T-cell (primary cell): ENCODE results near the gene SLC12A6. TPM values are rescaled to one million over a fixed set of nuclear protein-coding genes. Genes with fewer than 3 reads are reported as not detected.

Experiments
- ATAC-seq, 4 experiments: fragments of 200-7000 bp in 3 of 4; fragments of 150-1000 bp in 1 of 4; cut with Tn5 transposase; replicated peaks in 1 of 4; 1 replicate in 3 of 4; 2 replicates in 1 of 4; pipeline ENCODE4 v1.10.0; 2021; ENCODE audit warnings: moderate library complexity in 3 of 4, mild to moderate bottlenecking in 2 of 4, moderate number of reproducible peaks in 1 of 4
- CTCF ChIA-PET, 2 donors: fragments of 300-600 bp; sonication (Branson Sonifier 250); formaldehyde crosslinking; loops; one replicate each; lab custom pipeline; 2022; ENCODE audit warnings: antibody characterized with exemption in 2 of 2; lab: Charles Lee
- POLR2A ChIA-PET, 2 donors: fragments of 300-600 bp; sonication (Branson Sonifier 250); formaldehyde crosslinking; loops; one replicate each; lab custom pipeline; 2022; ENCODE audit warnings: antibody characterized with exemption in 2 of 2; lab: Charles Lee
- DNase-seq, 35 experiments: peaks; one replicate each; pipeline versions ENCODE4 v3.0.0 to v3.0.0-alpha.2; 2013 to 2023
- H3K27ac ChIP-seq: one replicate; pipeline ENCODE4 v1.5.1; 2013; ENCODE audit warnings: low read length
- H3K27me3 ChIP-seq, 2 experiments: replicated peaks in 1 of 2; 1 replicate in 1 of 2; 2 replicates in 1 of 2; pipeline versions ENCODE4 v1.6.1 to v1.7.0; 2013; ENCODE audit warnings: low read length in 1 of 2, mixed read lengths in 1 of 2; ENCODE audit not compliant: control insufficient read depth in 2 of 2, insufficient read depth in 2 of 2; ENCODE audit errors: extremely low read depth in 1 of 2
- H3K36me3 ChIP-seq, 2 donors: 1 replicate in 1 of 2; 2 replicates in 1 of 2; pipeline versions ENCODE4 v1.6.1 to v1.7.0; 2013; ENCODE audit warnings: low read length in 1 of 2; ENCODE audit not compliant: control insufficient read depth in 2 of 2, insufficient read depth in 1 of 2; ENCODE audit errors: extremely low read depth in 1 of 2
- H3K4me1 ChIP-seq, 2 experiments: 1 replicate in 1 of 2; 2 replicates in 1 of 2; pipeline versions ENCODE4 v1.6.1 to v1.7.0; 2013; ENCODE audit warnings: low read length in 2 of 2, mixed read lengths in 1 of 2; ENCODE audit not compliant: insufficient read depth in 2 of 2, control insufficient read depth in 1 of 2; ENCODE audit errors: extremely low read depth in 1 of 2
- H3K4me3 ChIP-seq, 2 donors: 1 replicate in 1 of 2; 2 replicates in 1 of 2; pipeline versions ENCODE4 v1.5.1 to v1.7.0; 2013; ENCODE audit warnings: mild to moderate bottlenecking in 2 of 2, low read length in 1 of 2, moderate library complexity in 1 of 2; ENCODE audit not compliant: control insufficient read depth in 1 of 2; ENCODE audit errors: extremely low read depth in 1 of 2
- H3K9me3 ChIP-seq: 2 replicates; pipeline ENCODE4 v1.7.0; 2013
- H3K27ac Mint-ChIP-seq, 2 donors: one replicate each; pipeline ENCODE4 v1.8.0; 2020 to 2021; ENCODE audit warnings: mild to moderate bottlenecking in 2 of 2, mixed read lengths in 2 of 2
- H3K27me3 Mint-ChIP-seq, 2 donors: one replicate each; pipeline ENCODE4 v1.8.0; 2021 to 2022; ENCODE audit warnings: mixed read lengths in 2 of 2
- H3K36me3 Mint-ChIP-seq: one replicate; pipeline ENCODE4 v1.8.0; 2021; ENCODE audit warnings: mixed read lengths
- H3K4me1 Mint-ChIP-seq, 3 donors: one replicate each; pipeline ENCODE4 v1.8.0; 2020 to 2022; ENCODE audit warnings: mixed read lengths in 3 of 3, mild to moderate bottlenecking in 1 of 3
- H3K4me3 Mint-ChIP-seq, 3 donors: one replicate each; pipeline ENCODE4 v1.8.0; 2020 to 2022; ENCODE audit warnings: mild to moderate bottlenecking in 3 of 3, mixed read lengths in 3 of 3, moderate library complexity in 3 of 3
- H3K9me3 Mint-ChIP-seq, 3 donors: one replicate each; pipeline ENCODE4 v1.8.0; 2020 to 2022; ENCODE audit warnings: mixed read lengths in 3 of 3
- WGBS: methylation state at CpG from one replicate; pipeline ENCODE4 v1.1.5; 2013; ENCODE audit warnings: missing lambda C conversion rate; ENCODE audit not compliant: insufficient coverage; 5-methylcytosine and 5-hydroxymethylcytosine counted together
- total RNA-seq, 35 experiments: library from RNA in 6 of 35; stranded (reverse) in 6 of 35; fragments of 120-200 nt in 1 of 35; gene quantifications; one replicate each; pipeline versions ENCODE4 v1.2.1 to v1.2.4 and lab custom pipeline; 2013 to 2026

SLC12A6 gene
- total RNA-seq, 5 donors from 2014 or later (not counting 1 experiment from before 2014, with no cell fraction given): 71.2 to 103 (median 77.8) TPM

GRCh38 chr15:34233614-34234013 lies 104.0 kb downstream of the SLC12A6 start:
- H3K27me3 ChIP-seq: no peaks in the 10 kb centered on the region
- peaks cover 9 to 69% of the 10 kb centered on the region in 2 donors for H3K36me3 ChIP-seq
- Mint-ChIP-seq H3K36me3 (peaks cover 41% of the 10 kb centered on the region), H3K9me3 (no peaks in the 10 kb centered on the region), H3K4me1 (peaks cover 0 to 3% (median 0%) of the 10 kb centered on the region in 3 donors), H3K4me3 (no peak overlapping the region), H3K27ac (peak overlapping the region in 1 of 2 donors; percentile 59), H3K27me3 (no peaks in the 10 kb centered on the region)
- DNase-seq: no peak
- ChIA-PET CTCF (interaction anchor here (0.8 to 1.2 kb wide), 4 partner anchors 9 to 134 kb away, joined by 3 to 6 read pairs (median 3); partner anchors contain the start of genes EMC4 (in 1 of the 2), KATNBL1 (in 1 of the 2) and LPCAT4 (in 1 of the 2)), POLR2A (interaction anchor here (0.7 kb wide), 2 partner anchors 172 to 1577 kb away, joined by 3 read pairs; no protein-coding TSS in a partner anchor)
- no peak overlapping the region for H3K4me3 ChIP-seq
- ATAC-seq: no peak
- H3K27ac ChIP-seq: no peak overlapping the region
- H3K4me1 ChIP-seq: no peaks in the 10 kb centered on the region
- whole genome bisulfite sequencing: 93% methylated on average over 2 of the region's 6 CpGs
- H3K9me3 ChIP-seq: no peaks in the 10 kb centered on the region

- H3K36me3 ChIP-seq: peaks cover 12 to 14% of the 10 kb centered on the region in 2 donors
- no peaks in the 10 kb centered on the region for H3K27me3 ChIP-seq
- H3K4me3 Mint-ChIP-seq: peak overlapping the region; percentile 85 to 96 (median 93)
- H3K4me1 Mint-ChIP-seq: peaks cover 25 to 32% (median 30%) of the 10 kb centered on the region in 3 donors
- H3K27ac ChIP-seq: peak overlapping the region; percentile 89
- ATAC-seq (no peak), DNase-seq (peak in 1 of 35 experiments; percentile 32)
- peak overlapping the region; percentile 86 to 99 for H3K4me3 ChIP-seq
- no peaks in the 10 kb centered on the region for H3K9me3 Mint-ChIP-seq
- peaks cover 8 to 22% of the 10 kb centered on the region in 2 experiments for H3K4me1 ChIP-seq
- ChIA-PET POLR2A (interaction anchor here in 1 of 2 donors (0.5 kb wide), 1 partner anchor 171 kb away, joined by 8 read pairs; no protein-coding TSS in a partner anchor), CTCF (interaction anchor here (0.6 to 1.6 kb wide), 6 partner anchors 13 to 168 kb away, joined by 3 to 7 read pairs (median 4); partner anchors contain the start of gene KATNBL1 (in 1 of the 2))
- peak overlapping the region; percentile 95 to 99 for H3K27ac Mint-ChIP-seq
- peaks cover 19% of the 10 kb centered on the region for H3K36me3 Mint-ChIP-seq
- peaks cover 0 to 3% of the 10 kb centered on the region in 2 donors for H3K27me3 Mint-ChIP-seq
- 56% methylated on average over 13 of the region's 24 CpGs for WGBS
- H3K9me3 ChIP-seq: no peaks in the 10 kb centered on the region
Observed at GRCh38 chr15:34223904-34224596, 113.5 kb downstream of the SLC12A6 start.

- no peaks in the 10 kb centered on the region for H3K36me3 Mint-ChIP-seq
- no peak overlapping the region for H3K4me3 Mint-ChIP-seq
- DNase-seq (no peak), ATAC-seq (no peak)
- H3K27me3 Mint-ChIP-seq: no peaks in the 10 kb centered on the region
- H3K27ac Mint-ChIP-seq: no peak overlapping the region
- Histone ChIP-seq H3K36me3 (no peaks in the 10 kb centered on the region), H3K9me3 (no peaks in the 10 kb centered on the region), H3K4me1 (no peaks in the 10 kb centered on the region), H3K4me3 (no peak overlapping the region), H3K27me3 (peaks cover 0 to 2% of the 10 kb centered on the region in 2 experiments), H3K27ac (no peak overlapping the region)
- no peaks in the 10 kb centered on the region for H3K4me1 Mint-ChIP-seq
- CTCF ChIA-PET: interaction anchor here in 1 of 2 donors (0.6 to 1.0 kb wide), 3 partner anchors 109 to 156 kb away, joined by 3 to 8 read pairs (median 5); no protein-coding TSS in a partner anchor
- POLR2A ChIA-PET: no interaction called here
- H3K9me3 Mint-ChIP-seq: no peaks in the 10 kb centered on the region
- 93% methylated on average over 3 of the region's 7 CpGs for WGBS
Observed at GRCh38 chr15:34217587-34218225, 119.9 kb downstream of the SLC12A6 start.

- Histone ChIP-seq H3K4me3 (no peak overlapping the region), H3K9me3 (no peaks in the 10 kb centered on the region), H3K27me3 (peaks cover 0 to 2% of the 10 kb centered on the region in 2 experiments), H3K27ac (no peak overlapping the region), H3K36me3 (no peaks in the 10 kb centered on the region), H3K4me1 (no peaks in the 10 kb centered on the region)
- Mint-ChIP-seq H3K27me3 (no peaks in the 10 kb centered on the region), H3K4me1 (no peaks in the 10 kb centered on the region), H3K4me3 (no peak overlapping the region), H3K36me3 (no peaks in the 10 kb centered on the region), H3K27ac (no peak overlapping the region), H3K9me3 (no peaks in the 10 kb centered on the region)
- ChIA-PET CTCF (interaction anchor here in 1 of 2 donors (1.0 kb wide), 1 partner anchor 151 kb away, joined by 3 read pairs; no protein-coding TSS in a partner anchor), POLR2A (no interaction called here)
- DNase-seq: no peak
- no peak for ATAC-seq
Observed at GRCh38 chr15:34216527-34217270, 120.9 kb downstream of the SLC12A6 start.

GRCh38 chr15:34214135-34214534 lies 123.4 kb downstream of the SLC12A6 start:
- Histone ChIP-seq H3K9me3 (no peaks in the 10 kb centered on the region), H3K27me3 (peaks cover 0 to 2% of the 10 kb centered on the region in 2 experiments), H3K4me1 (peaks cover 0 to 1% of the 10 kb centered on the region in 2 experiments), H3K4me3 (no peak overlapping the region), H3K36me3 (no peaks in the 10 kb centered on the region), H3K27ac (no peak overlapping the region)
- no peak for DNase-seq
- POLR2A ChIA-PET: no interaction called here
- H3K4me3 Mint-ChIP-seq: no peak overlapping the region
- H3K27me3 Mint-ChIP-seq: no peaks in the 10 kb centered on the region
- H3K9me3 Mint-ChIP-seq: no peaks in the 10 kb centered on the region
- H3K36me3 Mint-ChIP-seq: no peaks in the 10 kb centered on the region
- CTCF ChIA-PET: no interaction called here
- no peak overlapping the region for H3K27ac Mint-ChIP-seq
- ATAC-seq: no peak
- H3K4me1 Mint-ChIP-seq: peaks cover under 1 to 2% (median 2%) of the 10 kb centered on the region in 3 donors
- WGBS: 43% methylated on average over 2 of the region's 3 CpGs

GRCh38 chr15:34213690-34214089 lies 123.9 kb downstream of the SLC12A6 start:
- ChIA-PET CTCF (no interaction called here), POLR2A (no interaction called here)
- H3K4me1 Mint-ChIP-seq: peaks cover 5 to 7% (median 6%) of the 10 kb centered on the region in 3 donors
- peaks cover 0 to 2% of the 10 kb centered on the region in 2 experiments for H3K27me3 ChIP-seq
- no peaks in the 10 kb centered on the region for H3K36me3 Mint-ChIP-seq
- H3K27ac Mint-ChIP-seq: no peak overlapping the region
- no peaks in the 10 kb centered on the region for H3K36me3 ChIP-seq
- H3K4me1 ChIP-seq: peaks cover 1 to 4% of the 10 kb centered on the region in 2 experiments
- H3K9me3 Mint-ChIP-seq: no peaks in the 10 kb centered on the region
- no peaks in the 10 kb centered on the region for H3K27me3 Mint-ChIP-seq
- ATAC-seq (no peak), DNase-seq (no peak)
- WGBS: no CpG with 5 or more reads among the region's 4 CpGs
- H3K27ac ChIP-seq: no peak overlapping the region
- H3K4me3 ChIP-seq: no peak overlapping the region
- no peaks in the 10 kb centered on the region for H3K9me3 ChIP-seq
- no peak overlapping the region for H3K4me3 Mint-ChIP-seq
